ACHN (cell line): Measurements from ENCODE around the gene DLG1.

Experiments used
- DNase-seq: peaks from one replicate; pipeline ENCODE4 v3.0.0-alpha.2; 2015
- in situ Hi-C: cut with HindIII; loops from 2 replicates; pipeline ENCODE4 v1.10.0; 2017; ENCODE audit warnings: low sequenced_read_pairs, low pct_ligation_motif_present, low pct_unique_long_range_greater_than_20kb

Gene DLG1

DNA sequence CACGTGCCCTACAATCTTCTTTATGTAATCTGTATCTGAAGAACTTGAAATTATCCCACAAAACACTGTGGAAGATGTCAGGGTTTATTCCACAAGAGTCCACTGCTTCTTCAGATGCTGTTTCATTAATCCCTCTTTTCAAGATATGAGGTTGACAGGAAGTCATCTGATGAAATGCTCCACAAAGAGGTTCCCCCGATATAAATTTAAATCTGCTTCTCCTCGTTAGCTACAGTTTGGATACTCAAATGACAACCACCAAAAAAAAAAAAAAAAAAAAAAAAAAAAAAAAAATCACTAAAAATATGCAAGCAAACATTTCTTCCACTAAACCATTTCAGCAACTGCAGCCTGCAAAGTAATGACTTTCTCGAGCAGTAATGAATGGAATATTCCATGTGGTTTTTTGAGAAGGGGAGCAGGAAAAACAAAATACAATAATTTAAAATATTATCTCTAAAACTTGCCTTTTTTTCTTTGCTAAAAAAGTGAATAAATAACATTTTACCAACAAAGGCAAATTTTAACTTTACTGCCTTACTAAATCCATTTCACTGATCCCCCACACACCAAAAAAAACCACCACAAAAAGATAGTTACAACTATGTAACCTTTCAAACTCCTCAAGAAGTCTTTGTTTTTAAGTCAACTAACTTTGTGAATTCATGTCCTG lies 37.8 kb downstream of the DLG1 start:
- DNase-seq, result no peak
- in situ Hi-C loops, result no loop called here

DNA sequence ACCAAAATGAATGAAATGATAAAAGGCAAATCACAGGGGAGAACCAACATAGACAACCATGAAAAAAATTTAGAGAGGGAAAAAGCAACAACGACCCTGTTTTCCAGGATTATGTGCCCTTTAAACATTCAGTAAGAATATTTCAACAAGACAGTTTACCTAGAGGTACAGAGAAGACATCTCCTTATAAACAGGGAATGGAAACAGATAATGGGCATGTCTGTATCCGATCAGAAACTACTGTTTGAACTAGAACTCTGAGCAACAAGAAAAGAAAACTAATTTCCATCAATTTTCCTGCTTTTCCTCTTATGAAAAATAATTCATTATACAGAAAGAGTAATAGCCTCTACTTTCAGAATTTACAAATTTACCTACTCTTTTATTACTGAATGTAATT lies 39.3 kb downstream of the DLG1 start:
- in situ Hi-C loops, result no loop called here
- DNase-seq, result no peak

DNA sequence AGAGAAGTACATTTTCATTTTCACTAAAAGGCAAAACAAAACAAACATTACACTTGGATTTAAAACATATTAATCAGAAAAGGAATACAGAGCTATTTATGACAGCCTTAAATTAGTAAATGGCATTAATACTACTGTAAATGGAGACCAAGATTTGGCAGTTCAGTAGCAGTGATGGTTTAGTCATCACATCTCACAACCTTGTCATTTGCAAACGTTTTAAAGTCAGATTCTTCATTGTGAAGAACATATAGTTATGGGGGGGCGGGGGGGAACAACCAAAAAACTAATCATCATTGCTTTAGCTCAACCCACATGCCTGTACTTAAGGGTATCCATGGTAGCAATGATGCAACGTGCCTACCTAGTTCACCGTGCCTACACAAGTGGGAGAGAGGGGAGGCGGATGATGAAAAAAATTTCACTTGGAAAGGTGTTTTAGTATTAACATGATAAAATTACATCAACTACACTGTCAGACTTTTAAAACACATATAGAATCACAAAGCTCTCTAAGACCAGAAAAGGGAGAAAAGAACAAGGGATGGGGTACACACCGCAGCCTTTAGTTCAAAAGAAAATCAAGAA lies 40.1 kb downstream of the DLG1 start:
- in situ Hi-C loops, result no loop called here
- no peak for DNase-seq

DNA sequence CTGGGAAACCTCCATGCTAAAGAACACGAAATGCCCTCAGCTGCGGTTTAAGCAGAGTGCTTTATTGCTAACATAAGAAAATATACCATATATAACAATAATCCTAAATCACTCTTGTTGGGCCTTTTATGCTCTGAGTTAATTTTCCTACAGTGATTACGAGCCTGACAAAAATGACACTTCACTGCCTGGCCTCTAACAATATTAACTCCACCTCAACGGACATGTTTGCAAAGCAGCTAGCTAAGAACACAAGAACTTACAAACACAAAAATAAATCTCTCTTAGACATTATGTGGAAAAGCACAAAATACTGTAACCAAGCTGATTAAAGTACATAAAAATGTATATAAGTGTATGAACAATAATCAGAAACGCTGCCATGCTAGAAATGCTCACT lies 40.7 kb downstream of the DLG1 start:
- DNase-seq, result no peak
- in situ Hi-C loops, result no loop called here

DNA sequence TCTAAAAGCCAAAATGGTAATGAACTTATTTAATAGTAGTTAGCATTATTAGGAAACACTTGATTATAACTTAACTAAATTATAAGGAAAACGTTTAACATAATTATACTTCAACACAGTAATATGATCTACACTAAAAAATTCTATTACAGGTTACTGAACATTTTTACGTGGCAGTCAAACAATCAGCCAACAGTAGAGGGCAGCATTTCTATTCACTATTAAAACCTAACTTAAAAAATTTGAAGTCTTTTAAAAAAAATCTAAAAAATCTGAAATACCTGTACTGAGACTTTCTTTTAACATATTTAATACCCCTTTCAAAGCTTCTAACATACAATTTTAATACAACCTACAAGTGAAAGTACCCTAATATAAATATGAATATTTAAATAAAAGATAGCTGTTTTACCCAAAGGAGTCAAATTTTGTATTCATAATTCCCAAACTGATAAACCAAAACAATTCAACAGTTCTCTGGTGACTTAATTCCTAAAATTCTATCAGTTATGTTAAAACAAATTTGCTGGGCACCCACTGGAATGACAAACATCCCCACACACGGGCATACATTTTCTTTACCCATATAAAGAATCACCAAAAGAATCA lies 41.5 kb downstream of the DLG1 start:
- DNase-seq, result peak; percentile 50
- in situ Hi-C loops, result no loop called here

DNA sequence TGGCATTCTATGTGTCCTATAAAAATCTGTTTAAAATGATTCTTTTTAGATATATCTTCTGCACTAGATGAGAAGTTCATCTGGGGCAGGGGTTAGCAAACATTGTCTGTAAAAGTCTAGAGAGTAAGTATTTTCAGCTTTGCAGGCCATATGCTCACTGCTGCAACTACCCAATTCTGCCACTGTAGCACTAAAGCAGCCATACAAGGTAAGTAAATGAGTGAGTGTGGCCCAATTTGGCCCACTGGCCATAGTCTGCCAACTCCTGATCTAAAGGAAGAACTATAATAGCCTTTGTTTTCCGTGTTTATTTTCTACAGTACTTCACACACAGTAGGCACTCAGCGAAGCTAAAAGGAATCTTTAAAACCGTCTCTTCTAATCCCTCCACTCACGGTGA lies 42.3 kb downstream of the DLG1 start:
- in situ Hi-C loops, result no loop called here
- no peak for DNase-seq

DNA sequence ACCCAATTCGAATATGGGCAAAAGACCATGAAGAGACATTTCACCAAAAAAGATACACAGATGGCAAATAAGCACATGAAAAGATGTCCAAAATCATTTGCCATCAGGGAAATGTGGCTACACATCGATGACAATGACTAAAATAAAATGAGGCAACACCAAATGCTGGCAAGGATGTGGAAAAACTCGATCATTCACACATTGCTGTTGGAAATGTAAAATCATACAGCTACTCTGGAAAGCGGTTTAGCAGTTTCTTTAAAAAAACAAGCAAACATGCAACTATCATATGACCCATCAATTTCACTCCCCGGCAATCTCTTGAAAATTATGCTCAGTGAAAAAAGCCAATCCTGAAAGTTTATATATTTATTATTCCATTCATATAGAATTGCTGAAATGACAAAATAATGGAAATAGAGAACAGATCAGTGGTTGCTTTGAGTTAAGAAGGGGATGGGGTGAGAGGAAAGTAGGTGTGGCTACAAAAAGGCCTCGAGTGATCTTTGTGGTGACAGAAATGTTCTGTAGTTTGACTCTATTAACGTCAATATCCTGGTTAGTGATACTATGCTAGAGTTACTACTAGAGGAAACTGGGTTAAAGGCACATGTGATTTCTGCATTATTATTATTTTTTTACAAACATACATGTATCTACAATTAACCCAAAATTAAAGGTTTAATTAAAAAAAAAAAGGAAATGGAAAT lies 45.0 kb downstream of the DLG1 start:
- no peak for DNase-seq

DNA sequence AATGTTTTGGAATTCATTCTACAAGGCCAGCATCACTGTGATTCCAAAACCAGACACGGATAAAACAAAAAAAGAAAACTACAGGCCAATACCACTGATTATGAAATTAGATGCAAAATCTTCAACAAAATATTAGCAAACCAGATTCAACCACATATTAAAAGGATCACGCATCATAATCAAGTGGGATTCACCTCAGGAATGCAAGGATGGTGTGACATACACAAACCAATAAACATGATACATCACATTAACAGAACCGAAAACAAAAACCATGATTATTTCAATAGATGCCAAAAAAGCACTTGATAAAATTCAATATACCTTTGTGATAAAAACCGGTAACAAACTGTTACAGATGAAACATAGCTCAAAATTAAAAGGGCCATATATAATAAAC lies 48.9 kb downstream of the DLG1 start:
- DNase-seq, result no peak
- in situ Hi-C loops, result no loop called here

More for the DNA sequence above, 45.0 kb downstream of the DLG1 start:
- in situ Hi-C loops, result no loop called here

DNA sequence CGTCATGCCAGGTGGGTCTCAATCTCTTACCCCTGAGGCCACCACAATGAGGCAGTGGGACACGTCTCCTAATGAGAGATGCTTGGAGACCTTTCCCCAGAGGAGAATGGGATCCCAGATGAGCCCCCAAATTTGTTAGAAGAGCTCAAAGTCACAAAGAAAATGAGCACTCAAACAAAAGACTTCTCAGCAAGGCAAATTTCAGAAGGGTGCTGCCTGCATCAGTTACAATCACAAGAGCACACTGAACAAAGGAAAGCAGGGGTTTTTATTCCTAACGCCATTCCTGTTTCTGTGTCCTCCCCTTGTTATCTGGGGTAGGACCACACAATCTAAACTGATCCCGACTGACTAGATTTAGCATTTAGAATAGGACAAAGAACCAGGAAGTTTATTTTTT lies 50.1 kb downstream of the DLG1 start:
- in situ Hi-C loops, result no loop called here
- DNase-seq, result no peak

DNA sequence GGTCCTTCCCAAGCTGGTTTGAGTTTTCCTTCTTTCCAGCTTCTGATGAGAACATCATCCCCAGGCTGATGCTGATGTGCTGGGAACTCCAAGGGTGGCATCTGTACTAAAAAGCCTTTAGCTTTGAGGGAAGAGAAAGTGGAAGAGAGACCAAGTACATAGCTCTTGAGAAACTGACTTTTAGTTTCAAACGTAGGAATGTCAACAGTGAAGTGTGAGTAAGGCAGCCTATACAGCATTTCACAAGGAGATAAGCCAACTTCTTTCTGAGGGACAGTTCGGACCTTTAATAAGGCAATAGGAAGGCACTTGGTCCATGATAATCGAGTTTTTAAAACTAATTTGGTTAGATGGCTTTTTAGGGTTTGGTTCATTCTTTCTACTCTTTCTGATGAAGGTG lies 53.7 kb downstream of the DLG1 start:
- in situ Hi-C loops, result no loop called here
- no peak for DNase-seq

DNA sequence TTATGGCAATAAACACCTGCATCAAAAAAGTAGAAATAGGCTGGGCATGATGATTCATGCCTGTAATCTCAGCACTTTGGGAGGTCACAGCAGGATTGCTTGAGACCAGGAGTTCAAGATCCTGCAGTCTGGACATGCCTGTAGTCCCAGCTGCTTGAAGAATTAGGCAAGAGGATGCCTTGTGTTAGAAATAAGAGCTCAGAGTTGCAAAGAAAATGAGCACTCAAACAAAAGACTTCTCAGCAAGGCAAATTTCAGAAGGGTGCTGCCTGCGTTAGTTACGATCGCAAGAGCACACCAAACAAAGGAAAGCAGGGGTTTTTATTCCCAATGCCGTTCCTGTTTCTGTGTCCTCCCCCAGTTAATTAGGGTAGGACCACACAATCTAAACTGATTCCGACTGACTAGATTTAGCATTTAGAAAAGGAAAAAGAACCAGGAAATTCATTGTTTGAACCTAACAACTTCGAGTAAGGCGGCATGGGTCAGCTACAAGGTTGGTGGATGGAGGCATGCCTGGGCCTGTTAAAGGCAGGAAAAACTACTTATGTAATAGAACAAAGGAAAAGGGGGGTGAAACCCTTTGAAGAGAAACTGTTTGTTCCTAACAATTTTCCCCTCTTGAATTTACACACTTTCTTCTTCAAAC lies 55.5 kb downstream of the DLG1 start:
- DNase-seq, result no peak
- in situ Hi-C loops, result no loop called here

DNA sequence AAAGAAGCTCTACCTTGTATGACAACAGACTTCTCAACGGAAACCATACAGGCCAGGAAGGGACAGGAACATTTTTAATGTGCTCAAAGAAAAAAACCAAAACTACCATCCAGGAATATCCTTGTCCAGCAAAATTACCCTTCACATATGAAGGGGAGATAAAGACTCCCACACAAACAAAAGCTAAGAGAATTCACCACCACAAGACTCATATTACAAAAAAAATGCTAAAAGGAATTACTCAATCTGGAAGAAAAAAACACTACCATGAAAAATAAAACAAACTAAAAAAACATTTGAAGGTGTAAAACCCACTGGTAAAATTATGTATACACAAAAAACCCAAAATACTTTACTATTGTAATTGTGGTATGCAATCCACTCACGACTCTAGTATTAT lies 57.2 kb downstream of the DLG1 start:
- in situ Hi-C loops, result no loop called here
- no peak for DNase-seq

DNA sequence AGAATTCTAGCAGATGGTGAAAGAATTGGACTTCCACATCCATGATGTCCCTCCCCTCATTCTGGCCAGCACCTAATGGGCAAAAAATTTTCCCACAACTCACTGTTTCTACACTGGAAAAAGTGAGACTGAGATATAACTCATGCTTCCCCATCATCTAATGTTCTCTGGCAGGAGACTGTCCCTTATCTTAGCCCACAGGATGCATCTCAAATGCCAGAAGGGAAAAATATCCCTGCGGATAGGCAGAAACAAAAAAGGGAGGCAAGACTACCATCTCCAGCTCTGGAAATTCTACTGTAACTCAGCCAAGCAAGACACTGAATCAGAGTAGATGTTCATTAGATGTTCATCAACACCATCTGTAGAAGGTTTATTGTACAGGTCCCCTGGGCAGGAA lies 58.6 kb downstream of the DLG1 start:
- in situ Hi-C loops, result no loop called here
- no peak for DNase-seq

DNA sequence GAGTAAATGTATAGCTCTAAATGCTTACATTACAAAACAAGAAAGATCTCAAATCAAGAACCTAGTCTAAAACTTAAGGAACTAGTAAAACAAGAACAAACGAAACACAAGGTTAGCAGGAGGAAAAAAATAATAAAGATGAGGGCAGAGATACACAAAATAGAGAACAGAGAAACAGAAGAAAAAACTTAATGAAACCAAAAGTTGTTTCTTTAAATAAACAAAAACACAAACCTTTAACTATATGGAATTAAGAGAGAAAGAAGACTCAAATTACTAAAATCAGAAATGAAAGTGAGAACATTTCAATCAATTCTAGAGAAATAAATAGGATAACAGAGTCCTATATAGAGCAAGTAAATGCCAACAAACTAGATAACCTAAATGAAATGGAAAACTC lies 59.6 kb downstream of the DLG1 start:
- in situ Hi-C loops, result no loop called here

DNA sequence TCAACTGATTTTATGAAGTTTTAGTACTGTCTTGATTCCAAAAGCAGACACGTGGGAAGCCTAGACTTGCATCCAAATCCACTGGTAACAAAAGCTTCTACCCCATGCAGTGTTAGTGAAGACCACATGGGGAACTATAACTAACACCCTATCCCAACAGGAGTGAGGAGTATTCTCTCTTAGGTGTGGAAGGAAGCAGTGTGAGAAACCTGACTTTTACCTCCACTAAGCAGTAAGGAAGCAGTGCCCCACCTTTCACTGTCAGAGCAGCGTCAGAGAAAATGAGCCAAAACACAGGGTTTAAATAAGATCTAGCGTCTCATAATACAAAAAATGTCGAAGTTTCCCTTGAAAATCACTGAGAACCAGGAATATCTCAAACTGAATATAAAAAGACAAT lies 60.5 kb downstream of the DLG1 start:
- in situ Hi-C loops, result no loop called here
- DNase-seq, result no peak

More for the DNA sequence above, 59.6 kb downstream of the DLG1 start:
- no peak for DNase-seq

DNA sequence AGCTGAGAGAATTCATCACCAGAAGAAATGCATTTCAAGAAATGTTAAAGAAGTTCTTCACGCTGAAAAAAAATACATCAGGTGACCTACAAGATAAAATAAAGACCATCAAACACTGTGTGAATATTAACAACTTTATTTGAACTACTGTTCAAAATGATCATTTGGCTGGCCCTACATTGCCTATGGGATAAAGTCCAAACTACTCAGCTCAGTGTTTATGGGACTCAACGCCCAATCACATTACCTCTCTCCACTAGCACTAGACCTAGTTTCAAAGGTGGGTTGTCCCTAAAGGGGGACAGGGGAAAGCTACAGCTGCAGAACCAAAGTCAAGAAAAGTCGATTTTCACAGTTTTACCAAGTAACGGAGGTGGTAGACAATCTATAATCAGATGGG lies 62.0 kb downstream of the DLG1 start:
- in situ Hi-C loops, result no loop called here
- DNase-seq, result no peak

DNA sequence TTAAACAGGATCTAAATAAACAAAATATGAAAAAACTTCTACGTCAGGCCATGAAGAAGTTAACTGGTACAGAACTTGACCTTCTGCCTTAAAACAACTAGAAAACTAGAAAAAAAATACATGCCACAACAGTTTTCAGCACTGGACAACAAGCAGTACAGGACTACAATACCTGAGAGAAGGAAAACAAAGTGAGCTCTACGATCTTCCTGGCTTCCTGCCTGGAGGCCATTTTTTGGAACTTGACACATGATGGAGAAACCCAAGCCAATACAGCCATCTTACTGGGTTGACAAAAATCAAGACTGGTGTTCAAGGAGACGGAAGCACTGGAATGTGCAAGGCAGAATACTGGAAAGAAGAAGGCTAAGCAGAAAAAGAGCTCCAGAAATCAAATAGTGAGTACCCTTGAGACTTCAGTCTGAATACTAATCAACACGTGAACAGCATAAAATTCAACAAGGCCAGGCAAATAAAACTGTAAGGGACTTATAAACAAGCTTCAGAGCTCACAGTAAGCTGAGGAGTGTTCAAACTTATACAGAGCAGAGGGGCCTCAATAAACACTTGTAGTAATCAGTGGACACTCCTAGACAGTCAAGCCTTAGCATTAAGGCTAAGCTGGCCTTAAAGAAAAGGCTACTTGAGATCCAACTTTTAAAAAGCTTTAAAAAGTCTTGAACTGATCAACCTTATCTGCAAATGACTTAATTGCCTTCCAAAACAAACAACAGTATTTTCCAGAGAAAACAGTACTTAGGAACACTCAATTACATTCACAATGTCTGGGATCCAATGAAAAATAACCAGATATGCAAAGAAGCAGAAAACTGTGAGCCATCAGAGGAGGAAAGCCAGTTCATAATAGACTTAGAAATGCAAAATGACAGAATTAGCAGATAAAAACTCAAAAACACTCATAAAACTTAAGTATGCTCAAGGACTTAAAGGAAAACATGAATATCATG lies 63.2 kb downstream of the DLG1 start:
- in situ Hi-C loops, result no loop called here

DNA sequence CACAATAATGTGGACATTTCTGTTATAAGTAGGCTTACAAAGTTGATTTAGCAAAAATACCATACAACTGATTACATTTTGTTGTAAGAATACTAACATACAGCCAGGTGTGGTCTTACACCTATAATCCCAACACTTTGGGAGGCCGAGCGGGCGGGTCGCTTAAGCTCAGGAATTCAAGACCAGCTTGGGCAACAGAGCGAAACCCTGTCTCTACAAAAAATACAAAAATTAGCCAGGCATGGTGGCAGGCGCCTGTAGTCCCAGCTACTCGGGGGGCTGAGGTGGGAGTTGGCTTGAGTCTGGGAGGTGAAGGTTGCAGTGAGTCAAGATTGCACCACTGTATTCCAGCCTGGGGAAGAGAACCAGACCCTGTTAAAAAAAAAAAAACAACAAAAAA lies 67.1 kb downstream of the DLG1 start:
- no peak for DNase-seq
- in situ Hi-C loops, result no loop called here

More for the DNA sequence above, 63.2 kb downstream of the DLG1 start:
- no peak for DNase-seq
